HepG2 (cell line): ENCODE results near the gene ARHGEF40. TPM values are rescaled to one million over a fixed set of nuclear protein-coding genes. Genes with fewer than 3 reads are reported as not detected.

Source experiments
- ARNT ChIP-seq: fragments of 450-650 bp; IDR thresholded peaks from 2 replicates; pipeline ENCODE4 v1.6.1; 2017
- ARNT2 ChIP-seq: sonication (generic); formaldehyde crosslinking; IDR thresholded peaks from 2 replicates; pipeline ENCODE4 v1.8.0; 2022; ENCODE audit warnings: mild to moderate bottlenecking, low read depth, missing genetic modification reagents, moderate library complexity
- ATF7-NPFF ChIP-seq: sonication (generic); formaldehyde crosslinking; IDR thresholded peaks from 2 replicates; pipeline ENCODE4 v1.8.1; 2023; ENCODE audit warnings: mild to moderate bottlenecking, low read depth, missing genetic modification reagents, moderate library complexity
- ERF ChIP-seq: IDR thresholded peaks from 2 replicates; pipeline ENCODE4 v1.6.1; 2018; ENCODE audit warnings: missing biosample characterization, missing genetic modification reagents
- IRF9 ChIP-seq: sonication (generic); formaldehyde crosslinking; IDR thresholded peaks from 2 replicates; pipeline ENCODE4 v1.8.0; 2022; ENCODE audit warnings: missing genetic modification reagents, mild to moderate bottlenecking, borderline replicate concordance
- KDM3A ChIP-seq: IDR thresholded peaks from 2 replicates; pipeline ENCODE4 v1.6.1; 2018; ENCODE audit warnings: low read depth, missing compliant biosample characterization
- MATR3 ChIP-seq: sonication (generic); formaldehyde crosslinking; IDR thresholded peaks from 2 replicates; pipeline ENCODE4 v1.4.0; 2020; ENCODE audit warnings: missing genetic modification reagents
- NFIB ChIP-seq: sonication (generic); formaldehyde crosslinking; IDR thresholded peaks from 2 replicates; pipeline ENCODE4 v1.9.0; 2021; ENCODE audit warnings: missing genetic modification reagents, mild to moderate bottlenecking, borderline replicate concordance
- RXRB ChIP-seq: IDR thresholded peaks from 2 replicates; pipeline ENCODE4 v1.6.1; 2016; ENCODE audit warnings: borderline replicate concordance, missing genetic modification reagents, missing compliant biosample characterization
- SKI ChIP-seq: fragments of 450-650 bp; IDR thresholded peaks from one replicate; pipeline ENCODE4 v1.6.1; 2018; ENCODE audit warnings: mild to moderate bottlenecking; ENCODE audit not compliant: partially characterized antibody
- TGIF2 ChIP-seq: IDR thresholded peaks from 2 replicates; pipeline ENCODE4 v1.6.1; 2016; ENCODE audit warnings: control low read depth, missing compliant biosample characterization
- ZBED4 ChIP-seq: sonication (generic); formaldehyde crosslinking; IDR thresholded peaks from 2 replicates; pipeline ENCODE4 v1.4.0; 2020; ENCODE audit warnings: missing genetic modification reagents, borderline replicate concordance
- ZFP36L1 ChIP-seq: sonication (generic); formaldehyde crosslinking; IDR thresholded peaks from 2 replicates; pipeline ENCODE4 v1.8.0; 2022; ENCODE audit warnings: mild to moderate bottlenecking, missing genetic modification reagents, moderate library complexity
- ZFP90 ChIP-seq: sonication (generic); formaldehyde crosslinking; IDR thresholded peaks from 2 replicates; pipeline ENCODE4 v1.8.0; 2022; ENCODE audit warnings: missing genetic modification reagents, mild to moderate bottlenecking, inconsistent platforms, borderline replicate concordance
- ZNF235 ChIP-seq: sonication (generic); formaldehyde crosslinking; IDR thresholded peaks from 2 replicates; pipeline ENCODE4 v1.8.1; 2023; ENCODE audit warnings: mild to moderate bottlenecking, missing genetic modification reagents, borderline replicate concordance
- ZNF343 ChIP-seq: sonication (generic); formaldehyde crosslinking; IDR thresholded peaks from 2 replicates; pipeline ENCODE4 v1.4.0; 2020; ENCODE audit warnings: mild to moderate bottlenecking, missing genetic modification reagents
- ZNF430 ChIP-seq: sonication (generic); formaldehyde crosslinking; IDR thresholded peaks from 2 replicates; pipeline ENCODE4 v1.9.0; 2021; ENCODE audit warnings: mild to moderate bottlenecking, missing genetic modification reagents
- ZNF550 ChIP-seq: sonication (generic); formaldehyde crosslinking; IDR thresholded peaks from 2 replicates; pipeline ENCODE4 v1.4.0; 2020; ENCODE audit warnings: mild to moderate bottlenecking, missing genetic modification reagents, borderline replicate concordance
- ZNF709 ChIP-seq: sonication (generic); formaldehyde crosslinking; IDR thresholded peaks from 2 replicates; pipeline ENCODE4 v1.5.0; 2020; ENCODE audit warnings: mild to moderate bottlenecking, missing genetic modification reagents
- ZNF879 ChIP-seq: sonication (generic); formaldehyde crosslinking; IDR thresholded peaks from 2 replicates; pipeline ENCODE4 v1.8.1; 2023; ENCODE audit warnings: missing genetic modification reagents
- polyA plus RNA-seq, 8 experiments: library from polyadenylated mRNA; depleted of rRNA in 3 of 8; stranded (reverse) in 7 of 8; unstranded in 1 of 8; fragments of >200 nt; fragmentation: Illumina TruSeq in 4 of 8; extraction: Trizol in 4 of 8; gene quantifications; 2 replicates each; pipeline versions ENCODE4 v1.2.1 to v1.2.3, GENCODE V29; 2011 to 2016; ENCODE audit warnings: low read depth in 4 of 8, missing spikeins in 1 of 8, mixed read lengths in 1 of 8; ENCODE audit not compliant: insufficient read depth in 1 of 8
- total RNA-seq, 5 experiments: library from RNA; depleted of rRNA; stranded (reverse); fragments of >200 nt; fragmentation: Illumina TruSeq; extraction: Trizol; gene quantifications; 2 replicates each; pipeline ENCODE4 v1.2.3, GENCODE V29; 2016; ENCODE audit warnings: low read depth in 1 of 5

Gene ARHGEF40
- total and polyA plus RNA-seq, 2 of the 13 experiments (the other 11 are each of a cell fraction or from before 2014, with no cell fraction given) = 28.1 to 78.1 TPM

- TF ChIP-seq ZBED4 = peak; percentile 71; the same call in 1 of the 2 replicates
- TF ChIP-seq KDM3A (CRISPR knock-in tag) = peak; percentile 80; the same call in 1 of the 2 replicates
- peak; percentile 95; the same call in 1 of the 2 replicates for TF ChIP-seq ZNF235 (CRISPR knock-in tag)
- TF ChIP-seq IRF9 = peak; percentile 79
- TF ChIP-seq ZFP36L1 (CRISPR knock-in tag) = 0 out of 2 replicates have a peak, but pooled peaks have one; percentile 48
- peak; percentile 17; the same call in 1 of the 2 replicates for TF ChIP-seq ZFP90 (CRISPR knock-in tag)
- TF ChIP-seq SKI = peak; percentile 72
- TF ChIP-seq ZNF709 (CRISPR knock-in tag) = 0 out of 2 replicates have a peak, but pooled peaks have one; percentile 12
- peak; percentile 82; the same call in 1 of the 2 replicates for TF ChIP-seq ZNF879 (CRISPR knock-in tag)
- TF ChIP-seq ZNF343 (CRISPR knock-in tag) = peak; percentile 34; the same call in 1 of the 2 replicates
- TF ChIP-seq NFIB (CRISPR knock-in tag) = no peak
- peak; percentile 83; the same call in 1 of the 2 replicates for TF ChIP-seq ERF
- peak; percentile 87 for TF ChIP-seq ATF7-NPFF
- TF ChIP-seq ZNF550 (CRISPR knock-in tag) = no peak
- no peak for TF ChIP-seq ARNT
- TF ChIP-seq MATR3 = no peak
- TF ChIP-seq ARNT2 (CRISPR knock-in tag) = peak; percentile 89
- 0 out of 2 replicates have a peak, but pooled peaks have one; percentile 12 for TF ChIP-seq TGIF2
- TF ChIP-seq RXRB (CRISPR knock-in tag) = peak; percentile 51; the same call in 1 of the 2 replicates
- 0 out of 2 replicates have a peak, but pooled peaks have one; percentile 18 for TF ChIP-seq ZNF430 (CRISPR knock-in tag)
Measured at GRCh38 chr14:21024585-21025370, 45.3 kb upstream of the ARHGEF40 start, which contains the start of gene NDRG2 (continued).
